GM18867 (cell line): ENCODE data around the gene SACS.
"Not testable (repeated sequence)": the region's sequence is repeated elsewhere in the genome, so short reads cannot be mapped to it uniquely, and the experiment has no call there.

Source experiments
- ATAC-seq: cut with Tn5 transposase; IDR thresholded peaks from one replicate; pipeline ENCODE4 v1.9.1; 2021; ENCODE audit warnings: mild to moderate bottlenecking, moderate library complexity; ENCODE audit not compliant: unreplicated experiment

Gene SACS

DNA sequence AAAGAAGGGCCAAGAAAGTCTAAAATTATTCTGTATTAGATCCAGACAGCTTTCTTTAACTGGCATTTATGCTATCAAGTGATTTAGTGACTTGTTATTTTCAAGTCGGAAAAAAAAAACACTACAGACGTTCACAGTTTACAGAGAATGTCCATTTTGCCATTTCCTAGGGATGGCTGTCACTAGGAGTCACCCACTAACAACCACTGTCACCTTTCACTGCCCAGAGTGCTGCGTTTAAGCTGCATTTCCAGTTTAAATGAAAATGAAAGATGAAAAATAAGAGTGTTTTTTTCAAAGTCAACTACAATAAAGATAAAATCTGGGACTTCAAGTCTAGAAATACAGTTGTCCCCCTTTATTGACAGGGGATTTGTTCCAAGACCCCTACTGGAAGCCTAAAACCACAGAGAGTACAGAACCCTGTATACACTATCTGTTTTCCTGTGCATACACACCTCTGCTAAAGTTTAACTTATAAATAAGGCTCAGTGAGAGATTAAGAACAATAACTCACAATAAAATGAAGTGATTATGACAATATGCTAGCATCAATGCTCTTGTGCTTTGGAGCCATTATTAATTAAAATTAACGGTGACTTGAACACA, 112.5 kb downstream of the SACS start:
- peak; percentile 17 for ATAC-seq

DNA sequence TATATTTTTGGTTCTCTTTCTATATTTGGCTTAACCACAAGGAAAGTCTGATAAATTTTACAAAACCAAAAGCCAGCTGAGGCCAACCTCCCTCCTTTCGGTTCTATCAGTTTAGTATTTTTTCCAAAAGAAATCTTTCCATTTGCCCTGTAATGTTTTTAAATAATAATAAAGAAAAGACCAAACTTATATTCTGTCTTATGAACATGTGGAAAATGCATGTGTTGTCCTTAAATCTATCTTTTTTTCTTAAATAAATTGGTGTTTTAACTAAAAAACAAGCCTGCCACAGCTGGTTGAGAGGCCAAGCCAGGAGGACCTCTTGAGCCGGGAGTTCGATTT, 113.6 kb downstream of the SACS start:
- no peak for ATAC-seq

DNA sequence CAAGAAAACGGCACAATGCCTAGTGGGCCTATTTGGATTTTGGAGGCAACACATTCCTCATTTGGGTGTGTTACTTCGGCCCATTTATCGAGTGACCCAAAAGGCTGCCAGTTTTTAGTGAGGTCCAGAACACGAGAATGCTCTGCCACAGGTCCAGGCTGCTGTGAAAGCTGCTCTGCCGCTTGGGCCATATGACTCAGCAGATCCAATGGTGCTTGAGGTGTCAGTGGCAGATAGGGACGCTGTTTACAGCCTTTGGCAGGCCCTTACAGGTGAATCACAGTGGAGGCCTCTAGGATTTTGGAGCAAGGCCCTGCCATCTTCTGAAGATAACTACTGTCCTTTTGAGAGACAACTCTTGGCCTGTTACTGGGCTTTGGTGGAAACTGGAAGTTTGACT, 118.7 kb downstream of the SACS start:
- not testable (repeated sequence) for ATAC-seq

DNA sequence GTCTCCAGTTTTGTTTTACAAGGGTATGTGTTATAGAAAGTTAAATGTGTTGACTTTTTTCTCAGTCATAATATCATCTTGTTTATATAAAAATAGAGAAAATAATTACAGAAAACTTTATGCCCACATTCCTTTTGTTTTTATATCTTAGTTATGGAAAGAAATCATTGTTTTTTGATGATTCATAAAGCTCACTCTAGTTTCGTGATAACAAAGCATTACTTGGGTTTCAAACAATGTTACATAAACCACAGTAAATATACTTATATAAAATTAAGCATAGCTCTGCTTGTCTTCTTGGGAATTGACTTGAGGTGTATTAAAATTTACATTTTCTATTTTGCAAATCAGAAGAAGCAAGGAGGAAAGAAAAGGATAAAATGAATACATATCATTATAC, 140.9 kb downstream of the SACS start:
- ATAC-seq, result no peak

DNA sequence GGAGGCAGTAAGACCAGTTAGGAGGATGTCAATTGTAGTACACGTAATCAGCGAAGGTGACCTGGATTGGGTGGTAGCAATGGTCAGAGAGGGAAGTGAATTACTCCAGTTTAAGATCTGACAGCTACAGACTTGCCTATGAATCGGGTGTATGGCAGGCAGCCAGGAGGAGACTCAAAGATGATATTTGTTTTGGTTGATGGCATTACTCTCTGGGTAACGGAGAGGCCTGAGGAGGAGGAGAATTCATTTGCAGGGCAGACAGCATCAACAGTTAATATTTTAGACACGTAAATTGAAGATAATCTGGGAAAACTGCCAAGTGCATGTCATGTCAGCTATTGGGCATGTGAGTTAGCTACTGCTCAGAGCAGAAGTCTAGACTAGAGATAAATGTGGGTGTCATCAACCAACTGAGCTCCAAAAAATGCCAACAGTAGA, 143.6 kb downstream of the SACS start:
- ATAC-seq, result no peak

DNA sequence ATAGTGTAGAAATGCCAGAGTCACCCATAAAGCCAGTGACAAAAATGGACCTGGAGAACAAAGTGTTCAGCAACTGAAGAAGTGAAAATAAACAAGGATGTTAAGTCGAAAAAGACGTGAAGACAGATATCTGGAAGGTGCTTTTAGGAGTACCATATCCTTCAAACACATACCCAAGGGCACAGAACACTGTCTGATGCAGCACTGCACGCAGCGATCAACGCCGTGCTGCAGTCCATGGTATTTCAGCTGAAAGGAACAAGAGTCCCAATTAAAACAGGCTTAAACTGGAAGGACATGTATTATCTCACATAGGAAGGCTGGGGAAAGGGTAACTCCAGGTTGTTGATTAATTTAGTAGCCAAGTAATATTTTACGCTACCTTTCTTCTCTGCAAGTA, 144.5 kb downstream of the SACS start:
- ATAC-seq, result no peak

DNA sequence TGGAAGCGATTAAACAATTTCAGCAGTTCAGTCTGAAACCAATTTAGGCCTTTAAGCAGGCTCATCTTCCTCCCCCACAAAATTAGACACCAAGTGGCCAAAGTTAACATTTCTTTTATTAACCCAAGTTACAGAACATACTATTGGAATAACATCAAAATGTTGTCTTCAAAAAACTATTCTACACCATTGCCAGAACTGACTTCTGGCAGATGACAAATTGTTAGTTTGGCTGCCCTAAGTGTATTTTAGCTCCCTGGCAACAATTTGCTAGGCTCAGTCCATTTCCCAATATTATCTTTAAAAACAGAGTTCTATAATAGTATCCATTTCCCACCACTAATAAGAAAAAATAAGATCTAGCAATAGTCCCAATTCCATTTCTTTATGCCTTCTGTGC, 144.9 kb downstream of the SACS start:
- ATAC-seq, result no peak

DNA sequence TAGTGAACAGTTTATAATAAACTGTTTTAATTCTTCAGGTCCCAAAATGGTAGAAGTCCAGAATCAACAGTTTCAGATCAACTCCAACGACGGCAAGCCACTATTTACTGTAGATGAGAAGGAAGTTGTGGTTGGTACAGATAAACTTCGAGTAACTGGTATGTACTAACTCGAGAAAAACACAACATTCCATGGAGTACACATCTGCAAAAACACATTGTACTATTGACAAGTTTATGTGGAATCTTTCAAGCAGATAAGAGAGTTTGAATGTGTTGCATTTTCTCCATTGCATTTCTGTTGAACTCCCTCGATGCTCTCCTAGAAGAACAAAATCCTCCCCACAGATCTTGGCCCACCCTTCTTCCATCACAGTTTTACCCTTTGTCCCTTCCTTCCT, 154.2 kb downstream of the SACS start:
- ATAC-seq, result no peak
